Measurements from ENCODE around the gene SYT11. TPM values are rescaled to one million over a fixed set of nuclear protein-coding genes. Genes with fewer than 3 reads are reported as not detected.

Gene SYT11
- total and polyA plus RNA-seq, 10 of the 15 experiments (the other 5 are each of a cell fraction or from before 2014, with no cell fraction given) = 7.7 to 21.2 (median 13.5) TPM

GRCh38 chr1:155898888-155899287 lies 39.5 kb downstream of the SYT11 start:
- POLR2A ChIA-PET = interaction anchor here (0.5 to 1.8 kb wide), 4 partner anchors 10 to 228 kb away, joined by 4 to 7 read pairs (median 4); no protein-coding TSS in a partner anchor
- CTCF ChIA-PET = interaction anchor here (0.6 to 1.9 kb wide), 10 partner anchors 8 to 938 kb away, joined by 3 to 8 read pairs (median 3); partner anchors contain the start of gene PYGO2
- Histone ChIP-seq H3K4me1 (ENCODE audit: control insufficient read depth, insufficient read depth, low read length) (no peaks in the 10 kb centered on the region), H3K9me3 (replicated peaks; ENCODE audit: control insufficient read depth, insufficient read depth, low read length) (no peaks in the 10 kb centered on the region), H4K20me1 (ENCODE audit: control insufficient read depth, insufficient read depth) (no peaks in the 10 kb centered on the region), H3K36me3 (ENCODE audit: control insufficient read depth in 2 of 2, insufficient read depth in 2 of 2, low read length in 1 of 2) (peaks cover 5 to 18% of the 10 kb centered on the region in 2 experiments), H3K27me3 (replicated peaks in 1 of 2; ENCODE audit: control insufficient read depth in 2 of 2, insufficient read depth in 2 of 2, low read length in 1 of 2) (no peaks in the 10 kb centered on the region), H2AFZ (ENCODE audit: control insufficient read depth, low read depth, low read length) (no peak overlapping the region), H3K4me3 (no peak overlapping the region), H3K27ac (ENCODE audit: control insufficient read depth, insufficient read depth) (no peak overlapping the region), H3K4me2 (ENCODE audit: control insufficient read depth, insufficient read depth) (no peak overlapping the region), H3K9ac (ENCODE audit: control insufficient read depth, insufficient read depth, low read length) (no peak overlapping the region), H3K79me2 (ENCODE audit: control insufficient read depth, insufficient read depth, low read length) (no peaks in the 10 kb centered on the region)
- DNase-seq (ENCODE audit: low read depth, low spot score) (no peak), ATAC-seq (no peak), FAIRE-seq (no peak)
- intact Hi-C loops (cut with micrococcal nuclease; ENCODE audit: unreplicated experiment) (no loop called here), in situ Hi-C loops (cut with MboI) (no loop called here)
- WGBS (ENCODE audit: insufficient coverage, insufficient replicate concordance, low lambda C conversion rate, missing lambda C conversion rate) = 100% methylated on average over 2 of the region's 2 CpGs
- SMC1A ChIA-PET (ENCODE audit: uncharacterized antibody, unreplicated experiment) = interaction anchor here (0.8 to 1.9 kb wide), 8 partner anchors 14 to 167 kb away, joined by 3 to 7 read pairs (median 4); partner anchors contain the start of gene SYT11
- TF ChIP-seq SUPT20H (IDR thresholded peaks at IDR 0.05; ENCODE audit: borderline replicate concordance, control insufficient read depth, low read depth, low read length) = no peak
- TF ChIP-seq POLR2A (IDR thresholded peaks at IDR 0.05; ENCODE audit: low read depth, low read length) = no peak
- no peak for TF ChIP-seq SIX5 (IDR thresholded peaks at IDR 0.05; ENCODE audit: low read depth, low read length, severe bottlenecking)
- no peak for TF ChIP-seq BCL11A (IDR thresholded peaks at IDR 0.05; ENCODE audit: low read depth, low read length)
- no peak for TF ChIP-seq CBX5 (IDR thresholded peaks at IDR 0.05; ENCODE audit: low read depth)
- no peak for TF ChIP-seq ZNF274 (IDR thresholded peaks at IDR 0.05; ENCODE audit: insufficient read depth, insufficient read length)
- no peak for TF ChIP-seq SREBF2 (IDR thresholded peaks at IDR 0.05; ENCODE audit: low read length)
- RAD21 ChIA-PET (ENCODE audit: unreplicated experiment) = interaction anchor here (0.6 to 2.1 kb wide), 4 partner anchors 16 to 59 kb away, joined by 3 to 6 read pairs (median 4); no protein-coding TSS in a partner anchor
- BruUV-seq (replicated peaks) = no TSS peak

GRCh38 chr1:155899683-155900082 lies 40.3 kb downstream of the SYT11 start:
- RAD21 ChIA-PET (ENCODE audit: unreplicated experiment) = interaction anchor here (2.1 kb wide), 2 partner anchors 17 to 39 kb away, joined by 5 to 6 read pairs; no protein-coding TSS in a partner anchor
- Histone ChIP-seq H4K20me1 (ENCODE audit: control insufficient read depth, insufficient read depth) (no peaks in the 10 kb centered on the region), H3K9ac (ENCODE audit: control insufficient read depth, insufficient read depth, low read length) (no peak overlapping the region), H3K4me1 (ENCODE audit: control insufficient read depth, insufficient read depth, low read length) (no peaks in the 10 kb centered on the region), H3K27ac (ENCODE audit: control insufficient read depth, insufficient read depth) (no peak overlapping the region), H3K27me3 (replicated peaks in 1 of 2; ENCODE audit: control insufficient read depth in 2 of 2, insufficient read depth in 2 of 2, low read length in 1 of 2) (no peaks in the 10 kb centered on the region), H2AFZ (ENCODE audit: control insufficient read depth, low read depth, low read length) (no peak overlapping the region), H3K36me3 (ENCODE audit: control insufficient read depth in 2 of 2, insufficient read depth in 2 of 2, low read length in 1 of 2) (peaks cover 6 to 24% of the 10 kb centered on the region in 2 experiments), H3K79me2 (ENCODE audit: control insufficient read depth, insufficient read depth, low read length) (no peaks in the 10 kb centered on the region), H3K4me2 (ENCODE audit: control insufficient read depth, insufficient read depth) (no peak overlapping the region), H3K4me3 (no peak overlapping the region), H3K9me3 (replicated peaks; ENCODE audit: control insufficient read depth, insufficient read depth, low read length) (no peaks in the 10 kb centered on the region)
- POLR2A ChIA-PET = interaction anchor here (0.7 to 1.8 kb wide), 2 partner anchors 10 to 117 kb away, joined by 4 to 5 read pairs; no protein-coding TSS in a partner anchor
- FAIRE-seq = no peak
- no peak for DNase-seq (ENCODE audit: low read depth, low spot score)
- CTCF ChIA-PET = interaction anchor here (1.3 to 1.9 kb wide), 3 partner anchors 17 to 166 kb away, joined by 3 to 8 read pairs (median 7); no protein-coding TSS in a partner anchor
- SMC1A ChIA-PET (ENCODE audit: uncharacterized antibody, unreplicated experiment) = interaction anchor here (0.8 to 1.8 kb wide), 4 partner anchors 16 to 166 kb away, joined by 3 to 6 read pairs (median 4); no protein-coding TSS in a partner anchor
- TF ChIP-seq BCL11A (IDR thresholded peaks at IDR 0.05; ENCODE audit: low read depth, low read length) (no peak), ZNF622 (IDR thresholded peaks at IDR 0.05) (no peak), IRF3 (IDR thresholded peaks at IDR 0.05) (no peak), HCFC1 (IDR thresholded peaks at IDR 0.05; ENCODE audit: low read length) (no peak), SP1 (IDR thresholded peaks at IDR 0.05; ENCODE audit: low read depth, low read length) (no peak), NR2F1 (conservative IDR thresholded peaks at IDR 0.05) (no peak)
- ATAC-seq = no peak
- BruUV-seq (replicated peaks) = TSS peak; percentile 58
- in situ Hi-C loops (cut with MboI) (no loop called here), intact Hi-C loops (cut with micrococcal nuclease; ENCODE audit: unreplicated experiment) (no loop called here)
- 98% methylated on average over 2 of the region's 2 CpGs for WGBS (ENCODE audit: insufficient coverage, insufficient replicate concordance, low lambda C conversion rate, missing lambda C conversion rate)

All from GM12878 (cell line).